ENCODE data around the gene NAA20.
A peak's percentile ranks its signal among the peaks of the same experiment; 100 is the strongest.

Gene NAA20, protein sequence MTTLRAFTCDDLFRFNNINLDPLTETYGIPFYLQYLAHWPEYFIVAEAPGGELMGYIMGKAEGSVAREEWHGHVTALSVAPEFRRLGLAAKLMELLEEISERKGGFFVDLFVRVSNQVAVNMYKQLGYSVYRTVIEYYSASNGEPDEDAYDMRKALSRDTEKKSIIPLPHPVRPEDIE

DNA sequence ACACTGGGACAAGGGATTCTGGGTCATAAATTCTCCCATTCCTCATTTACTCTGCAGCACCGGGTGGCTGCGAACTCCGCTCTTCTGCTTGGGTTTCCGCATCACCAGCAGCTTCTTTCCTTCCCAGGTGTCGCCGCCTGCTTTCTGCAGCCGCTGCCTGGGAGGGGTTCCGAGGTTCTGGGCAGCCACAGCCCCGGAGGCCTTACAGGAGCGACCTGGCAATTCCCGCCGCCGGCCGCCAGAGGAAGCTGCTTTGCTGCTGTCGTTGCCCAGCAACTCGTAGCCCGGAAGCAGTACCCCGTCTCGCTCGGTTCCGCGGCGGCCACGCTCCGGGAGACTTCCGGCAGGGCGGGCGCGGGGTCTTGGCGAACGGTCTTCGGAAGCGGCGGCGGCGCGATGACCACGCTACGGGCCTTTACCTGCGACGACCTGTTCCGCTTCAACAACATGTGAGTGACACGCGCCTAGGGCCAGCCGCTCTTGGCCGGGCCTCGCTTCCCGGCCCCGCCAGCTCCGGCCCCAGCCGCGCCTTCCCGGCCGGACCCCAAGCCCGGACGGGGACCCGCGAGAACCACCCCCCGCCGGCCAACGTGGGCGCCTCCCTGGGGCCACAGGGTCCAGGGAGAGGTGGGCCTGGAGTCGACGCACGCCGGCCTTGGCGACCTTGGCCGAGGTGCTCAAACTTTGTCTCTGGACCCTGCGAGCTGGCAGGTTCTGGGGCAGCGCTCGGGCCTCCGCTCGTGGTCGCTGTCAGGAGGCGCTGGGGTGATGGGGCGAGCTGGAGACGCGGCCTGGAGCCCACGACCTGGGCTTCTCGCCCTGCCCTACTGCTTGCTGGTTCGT, at the start of gene NAA20:
Gene NAA20, plus strand, starts transcription at position 362 of the 843 bp plus-strand sequence. Its CDS starts 35 bp downstream, at position 397.
- peak; percentile 73 for DNase-seq (ENCODE audit: low read depth)

DNA sequence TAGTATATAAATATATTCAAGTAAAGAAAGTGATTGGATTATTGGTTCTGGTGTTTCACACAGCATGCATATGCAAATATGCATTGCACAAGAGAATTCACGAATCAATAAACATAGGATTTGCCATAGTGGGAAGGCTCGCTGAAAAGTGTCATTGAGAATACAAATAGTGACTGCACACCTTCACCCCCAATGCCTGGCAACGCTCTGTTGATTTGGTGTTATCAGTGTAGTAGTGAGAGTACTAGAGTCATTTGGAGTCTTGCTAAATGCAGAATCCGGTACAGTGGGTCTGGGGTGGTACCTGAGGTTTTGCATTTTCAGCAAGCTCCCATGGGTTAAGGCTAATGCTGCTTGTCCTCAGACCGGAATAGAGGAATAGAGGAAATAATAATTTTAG, 49.7 kb upstream of the NAA20 start:
- DNase-seq (ENCODE audit: low read depth), result no peak

DNA sequence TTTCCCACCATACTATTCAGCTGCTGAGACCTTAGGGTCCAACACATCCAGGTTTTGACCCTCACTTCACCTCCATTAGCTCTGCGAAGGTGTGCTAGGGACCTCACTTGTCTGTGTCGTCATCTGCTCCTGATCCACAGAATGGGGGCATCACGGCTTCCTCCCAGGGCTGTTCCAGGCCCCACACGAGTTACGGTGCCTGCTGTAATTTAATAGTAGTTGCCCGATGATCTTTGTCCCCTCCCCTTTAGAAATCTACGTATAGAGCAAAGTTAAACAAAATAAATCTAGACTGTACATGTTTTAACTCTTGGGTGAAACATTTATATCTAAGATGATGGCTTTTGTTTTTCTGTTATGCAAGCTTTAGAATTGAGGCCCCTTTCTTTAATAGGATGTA, 49.1 kb upstream of the NAA20 start:
- DNase-seq (ENCODE audit: low read depth), result no peak

DNA sequence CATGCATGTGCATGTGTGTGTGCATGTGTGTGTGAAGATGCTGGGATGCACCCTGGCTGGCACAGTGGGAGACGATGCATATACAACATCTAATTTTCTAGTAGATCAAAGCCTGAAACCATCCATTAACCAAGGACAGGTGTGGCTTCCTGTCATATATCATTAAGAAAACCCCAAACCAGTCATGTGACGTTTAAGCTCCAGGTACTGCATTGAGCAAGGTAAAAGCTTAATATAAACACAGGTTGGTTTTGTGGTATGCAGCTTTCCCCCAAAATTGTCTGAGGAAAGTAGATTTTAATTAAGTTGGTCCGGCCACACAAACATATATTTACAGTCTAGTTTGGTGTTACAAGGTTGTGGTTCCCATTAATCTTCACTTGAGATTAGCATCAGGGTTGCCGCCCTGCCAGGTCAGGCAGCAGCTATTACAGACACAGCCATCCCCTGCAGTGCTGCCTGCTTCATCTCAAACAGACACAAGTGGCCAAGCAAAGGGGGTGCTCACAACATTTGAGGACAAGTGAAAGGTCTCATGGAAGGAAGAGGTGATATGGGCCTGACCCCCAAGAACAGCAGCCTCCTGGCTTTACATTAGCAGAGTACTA, 48.6 kb upstream of the NAA20 start:
- no peak for DNase-seq (ENCODE audit: low read depth)

DNA sequence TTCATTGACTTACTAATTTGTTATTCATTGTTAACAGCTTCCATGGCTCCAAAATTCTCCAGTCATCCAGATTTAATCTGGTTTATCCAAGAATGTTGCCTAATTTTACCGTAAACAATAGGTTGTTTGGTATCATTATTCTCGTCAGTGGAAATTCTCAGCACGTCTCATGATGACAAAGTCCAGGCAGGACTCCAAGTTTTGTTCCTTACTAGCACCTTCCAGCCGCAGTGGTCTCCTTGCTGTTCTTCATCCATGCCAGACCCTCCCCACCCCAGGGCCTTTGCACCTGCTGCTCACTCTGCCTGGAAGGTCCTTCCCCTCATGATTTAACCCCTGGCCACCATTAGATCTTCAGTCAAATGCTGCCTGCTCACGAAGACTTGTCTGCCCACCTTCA, 48.1 kb upstream of the NAA20 start:
- no peak for DNase-seq (ENCODE audit: low read depth)

DNA sequence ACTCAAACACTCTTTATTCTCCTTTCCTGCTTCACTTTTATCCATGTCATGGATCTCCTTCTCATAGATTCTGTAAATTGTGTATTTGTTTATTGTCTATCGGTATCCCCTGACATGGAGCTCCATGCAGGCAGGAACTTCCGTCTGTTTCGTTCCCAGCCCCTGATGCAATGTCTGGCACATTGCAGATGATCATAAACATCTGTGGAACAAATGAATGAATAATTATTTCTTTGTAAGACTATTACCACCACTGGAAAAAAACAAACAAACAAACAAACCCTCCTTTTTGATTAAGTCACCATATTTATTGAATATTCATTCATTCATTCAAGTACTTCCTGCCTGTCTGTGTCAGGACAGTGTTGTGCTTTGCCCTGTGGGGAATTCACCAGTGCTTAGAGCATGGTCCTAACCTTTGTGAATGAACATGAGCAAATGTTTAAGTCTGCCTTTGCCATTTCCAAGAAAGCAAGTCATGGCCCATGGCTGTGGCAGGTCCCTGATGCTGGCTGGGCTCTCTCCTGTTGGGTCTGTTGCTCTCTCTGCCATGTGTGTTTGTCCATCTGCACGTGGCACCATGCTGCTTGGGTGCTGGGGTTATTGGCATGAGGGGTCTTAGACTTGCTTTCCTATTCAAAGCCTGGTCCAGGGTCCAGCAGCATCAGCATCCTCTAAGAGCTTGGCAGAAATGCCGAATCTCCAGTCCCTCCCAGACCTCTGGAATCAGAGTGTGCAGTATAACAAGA, 47.5 kb upstream of the NAA20 start:
- DNase-seq (ENCODE audit: low read depth), result no peak

DNA sequence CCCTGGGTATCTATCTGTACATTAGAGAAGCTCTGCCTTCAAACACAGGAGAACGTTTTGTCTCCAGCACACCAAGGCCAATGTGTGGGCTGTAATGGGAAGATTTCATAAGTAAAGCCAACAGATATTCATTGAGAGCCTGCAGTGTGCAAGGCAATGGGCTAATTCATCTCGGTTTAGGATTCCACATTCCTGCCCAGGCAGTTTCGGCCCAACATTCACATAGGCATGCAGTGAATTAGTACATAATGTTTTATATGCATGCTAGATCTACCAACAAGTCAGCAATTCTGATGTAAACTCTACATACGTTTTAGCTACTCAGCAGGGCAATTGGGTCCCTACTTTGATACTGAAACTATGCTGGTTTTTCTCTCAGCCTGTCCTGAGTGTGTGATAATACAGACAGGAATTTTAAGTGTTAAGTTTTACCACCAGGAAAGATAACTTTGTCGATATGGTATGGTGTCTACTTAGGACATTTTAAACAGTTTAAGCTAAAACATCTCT, 46.9 kb upstream of the NAA20 start:
- DNase-seq (ENCODE audit: low read depth), result no peak

DNA sequence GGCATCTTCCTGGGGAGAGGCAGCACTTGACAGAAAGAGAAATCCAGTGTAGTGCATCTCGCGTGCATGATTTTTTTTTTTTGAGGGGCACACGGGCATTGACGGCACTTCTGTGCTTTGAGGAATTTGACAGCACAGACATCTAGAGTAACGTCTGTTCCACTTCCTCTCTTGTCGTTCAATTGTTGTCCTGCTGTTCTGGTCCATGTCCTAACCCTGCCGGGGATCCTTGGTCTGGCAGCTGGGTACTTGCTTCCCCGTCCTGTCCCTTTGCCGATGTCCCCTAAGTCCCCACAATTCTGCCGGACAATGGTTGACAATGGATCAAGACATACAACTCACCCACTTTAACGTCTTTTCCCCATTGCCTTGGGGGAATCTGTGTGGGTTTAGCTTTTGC, 46.0 kb upstream of the NAA20 start:
- no peak for DNase-seq (ENCODE audit: low read depth)

DNA sequence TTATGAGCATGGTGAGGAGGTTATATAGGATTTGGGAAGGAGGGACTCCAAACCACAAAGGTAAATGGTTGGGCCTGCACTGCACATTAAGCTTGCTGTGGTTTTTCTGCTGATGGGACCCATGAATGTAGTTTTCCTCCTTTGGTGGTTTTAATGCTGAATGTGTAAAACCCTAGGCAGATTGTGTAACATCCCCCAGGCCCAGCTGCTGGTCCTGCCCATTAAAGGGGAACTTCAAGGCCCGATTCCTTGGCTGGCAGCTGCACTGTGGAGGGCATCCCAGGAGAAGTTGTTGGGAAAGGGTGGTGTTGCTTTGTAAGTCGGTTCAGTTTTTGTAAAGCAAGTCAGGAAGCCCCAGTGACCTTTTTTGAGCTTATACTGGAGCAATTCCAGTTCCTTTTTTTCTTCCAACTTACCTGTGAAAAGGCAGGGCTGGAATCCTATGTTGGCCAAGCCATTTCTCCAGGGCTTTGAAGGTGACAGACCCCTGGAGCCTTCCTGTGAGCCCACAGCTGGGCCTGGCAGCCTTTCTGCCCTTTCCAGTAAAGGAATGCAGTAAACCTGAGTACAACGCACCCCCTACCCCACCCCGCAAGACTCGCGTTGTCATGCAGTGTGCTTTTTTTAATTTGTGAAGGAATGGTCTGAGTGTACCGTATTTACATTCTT, 43.1 kb upstream of the NAA20 start:
- no peak for DNase-seq (ENCODE audit: low read depth)

DNA sequence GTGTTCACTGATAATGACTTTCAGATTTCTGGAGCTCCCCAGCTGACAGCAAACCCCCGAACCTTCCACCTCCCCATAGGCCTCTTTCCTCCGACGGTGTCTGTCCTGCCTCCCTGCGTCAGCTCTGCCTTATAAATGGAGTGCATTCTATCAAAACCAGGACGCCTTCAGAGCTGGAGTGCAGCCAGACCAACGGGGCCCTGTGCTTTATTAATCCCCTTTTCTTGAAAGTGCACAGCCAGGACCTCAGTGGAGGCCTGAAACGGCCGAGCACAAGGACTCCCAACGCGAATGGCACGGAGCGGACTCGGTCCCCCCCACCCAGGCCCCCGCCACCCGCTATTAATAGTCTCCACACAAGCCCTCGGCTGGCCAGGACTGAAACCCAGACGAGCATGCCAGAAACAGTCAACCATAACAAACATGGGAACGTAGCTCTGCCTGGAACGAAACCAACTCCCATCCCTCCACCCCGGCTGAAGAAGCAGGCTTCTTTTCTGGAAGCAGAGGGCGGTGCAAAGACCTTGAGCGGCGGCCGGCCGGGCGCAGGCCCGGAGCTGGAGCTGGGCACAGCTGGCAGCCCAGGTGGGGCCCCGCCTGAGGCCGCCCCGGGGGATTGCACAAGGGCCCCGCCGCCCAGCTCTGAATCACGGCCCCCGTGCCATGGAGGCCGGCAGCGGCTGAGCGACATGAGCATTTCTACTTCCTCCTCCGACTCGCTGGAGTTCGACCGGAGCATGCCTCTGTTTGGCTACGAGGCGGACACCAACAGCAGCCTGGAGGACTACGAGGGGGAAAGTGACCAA, 42.3 kb upstream of the NAA20 start:
- peak; percentile 77 for DNase-seq (ENCODE audit: low read depth)

DNA sequence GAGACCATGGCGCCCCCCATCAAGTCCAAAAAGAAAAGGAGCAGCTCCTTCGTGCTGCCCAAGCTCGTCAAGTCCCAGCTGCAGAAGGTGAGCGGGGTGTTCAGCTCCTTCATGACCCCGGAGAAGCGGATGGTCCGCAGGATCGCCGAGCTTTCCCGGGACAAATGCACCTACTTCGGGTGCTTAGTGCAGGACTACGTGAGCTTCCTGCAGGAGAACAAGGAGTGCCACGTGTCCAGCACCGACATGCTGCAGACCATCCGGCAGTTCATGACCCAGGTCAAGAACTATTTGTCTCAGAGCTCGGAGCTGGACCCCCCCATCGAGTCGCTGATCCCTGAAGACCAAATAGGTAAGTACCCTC, 41.7 kb upstream of the NAA20 start:
- DNase-seq (ENCODE audit: low read depth), result no peak

DNA sequence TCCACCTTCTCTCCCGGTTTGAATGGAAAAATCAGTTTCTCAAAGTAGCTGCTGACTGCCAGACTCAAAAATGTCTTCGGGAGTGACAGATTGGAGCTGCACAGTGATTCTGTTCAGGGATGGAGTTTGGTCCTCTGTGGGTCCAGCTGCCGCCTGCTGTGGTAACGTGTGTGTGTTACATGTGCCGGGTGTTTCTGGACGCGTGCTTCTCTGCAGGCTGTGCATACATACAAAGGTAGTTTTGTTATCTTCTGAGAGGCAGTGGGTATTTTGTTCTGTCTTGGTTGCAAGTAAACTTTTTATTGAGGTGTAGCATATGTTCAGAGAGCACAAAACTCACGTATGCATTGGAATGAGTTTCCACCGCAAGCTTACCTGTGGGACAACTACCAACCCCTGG, 41.3 kb upstream of the NAA20 start:
- no peak for DNase-seq (ENCODE audit: low read depth)

DNA sequence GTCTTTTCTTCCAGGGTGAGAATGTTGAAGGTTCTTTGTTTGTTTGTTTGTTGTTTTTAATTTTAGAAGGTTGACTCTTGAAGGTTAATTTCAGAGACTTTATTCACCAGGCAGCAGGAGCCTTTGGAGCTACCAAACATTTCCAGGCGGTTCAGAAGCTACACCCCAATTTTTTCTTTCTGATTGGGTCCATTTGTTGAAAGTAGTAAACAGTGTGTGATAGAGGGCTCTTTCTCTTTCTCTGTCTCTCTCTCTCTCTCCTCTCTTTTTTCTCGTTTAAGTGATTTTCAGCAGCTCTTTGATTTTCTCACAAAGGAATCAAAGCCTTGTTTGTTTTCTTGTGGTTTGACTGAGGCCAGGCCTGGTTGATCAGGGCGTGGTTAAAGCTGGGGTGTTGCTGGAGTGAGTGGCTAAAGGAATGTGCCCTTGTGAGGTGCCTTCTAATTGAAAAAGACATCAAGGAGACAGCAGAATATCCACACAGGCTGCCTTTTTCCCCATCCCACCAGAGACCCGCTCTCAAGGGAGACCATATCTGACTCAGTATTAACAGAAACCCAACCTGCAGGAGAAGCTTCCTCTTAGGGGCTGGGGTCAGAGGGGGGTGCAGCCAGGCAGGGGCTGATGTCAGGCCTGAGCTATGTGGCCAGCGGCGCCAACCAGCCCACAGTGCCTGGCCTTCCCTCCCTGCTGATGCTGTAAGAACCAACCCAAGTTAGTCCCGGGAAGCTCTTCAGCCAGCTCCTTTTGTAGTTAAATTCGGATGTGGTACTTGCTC, 40.4 kb upstream of the NAA20 start:
- DNase-seq (ENCODE audit: low read depth), result peak; percentile 80

DNA sequence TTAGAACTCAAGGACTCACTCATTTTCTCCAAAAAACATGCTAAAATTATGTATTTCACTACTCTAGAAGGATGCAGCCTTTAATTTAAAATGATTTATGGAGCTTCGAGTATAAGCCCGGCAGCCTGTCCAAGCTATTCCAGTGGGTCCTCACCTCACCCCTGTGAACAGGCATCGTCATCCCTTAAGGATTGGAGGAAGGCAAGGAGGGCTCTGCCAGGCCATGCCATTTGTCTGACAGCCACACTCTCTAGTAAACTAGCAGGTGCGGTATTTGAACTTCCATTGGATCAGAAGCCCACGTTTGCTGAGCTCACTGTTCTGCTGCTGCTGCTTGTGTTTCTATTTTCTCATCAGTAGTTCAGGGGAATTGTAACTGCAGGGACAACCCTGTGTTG, 39.8 kb upstream of the NAA20 start:
- DNase-seq (ENCODE audit: low read depth), result no peak

DNA sequence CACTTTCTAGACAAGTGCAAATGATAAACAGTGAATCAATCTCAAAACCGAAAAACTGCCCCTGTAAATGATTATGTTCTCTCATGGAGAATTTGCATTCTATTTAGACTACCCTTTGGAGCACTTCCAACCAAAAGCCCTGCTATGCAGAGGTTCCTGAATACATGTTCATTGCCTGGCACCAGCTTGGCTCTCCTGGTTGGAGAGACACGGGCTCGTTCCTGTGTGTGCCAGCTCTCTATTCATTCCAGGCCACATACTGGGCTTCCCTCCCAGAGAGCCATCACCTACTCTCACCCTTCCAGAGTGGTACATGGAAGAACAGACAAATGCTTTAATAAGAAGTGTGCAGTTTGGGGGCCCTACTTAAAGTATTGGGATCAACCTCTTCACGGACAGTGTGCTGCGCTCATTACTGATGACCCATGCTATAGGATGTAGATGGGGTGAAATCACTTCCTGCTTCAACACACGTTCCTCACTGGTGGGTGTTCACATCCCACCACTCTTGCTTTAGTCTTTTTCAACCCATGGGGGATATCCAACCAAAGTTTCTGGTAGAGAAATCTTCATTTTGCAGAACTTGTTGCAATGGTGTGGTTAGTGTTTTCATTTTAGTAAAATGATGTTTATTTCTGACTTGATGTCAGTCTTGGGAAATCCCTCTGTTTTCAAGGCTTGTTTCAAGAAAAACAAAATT, 38.5 kb upstream of the NAA20 start:
- no peak for DNase-seq (ENCODE audit: low read depth)

DNA sequence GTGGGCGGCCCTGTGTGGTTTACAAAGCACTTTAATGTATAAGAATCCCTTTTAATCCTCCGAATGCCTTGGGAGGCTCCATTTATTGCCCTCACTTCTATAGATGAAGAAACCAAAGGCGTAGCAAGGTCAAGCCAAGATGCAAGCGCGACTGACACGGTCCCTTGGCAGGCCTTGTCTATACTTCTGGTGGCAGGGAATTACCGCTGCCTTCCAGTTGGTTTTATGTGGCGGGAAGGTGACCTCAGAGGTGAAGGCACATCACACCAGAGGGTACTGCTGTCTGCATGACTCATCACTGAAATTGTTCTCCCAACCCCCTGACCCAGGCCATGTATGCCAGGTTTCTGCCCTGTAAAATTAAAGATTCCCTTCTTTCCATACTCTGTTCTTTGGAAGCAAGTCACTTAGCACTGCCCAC, 36.1 kb upstream of the NAA20 start:
- no peak for DNase-seq (ENCODE audit: low read depth)

DNA sequence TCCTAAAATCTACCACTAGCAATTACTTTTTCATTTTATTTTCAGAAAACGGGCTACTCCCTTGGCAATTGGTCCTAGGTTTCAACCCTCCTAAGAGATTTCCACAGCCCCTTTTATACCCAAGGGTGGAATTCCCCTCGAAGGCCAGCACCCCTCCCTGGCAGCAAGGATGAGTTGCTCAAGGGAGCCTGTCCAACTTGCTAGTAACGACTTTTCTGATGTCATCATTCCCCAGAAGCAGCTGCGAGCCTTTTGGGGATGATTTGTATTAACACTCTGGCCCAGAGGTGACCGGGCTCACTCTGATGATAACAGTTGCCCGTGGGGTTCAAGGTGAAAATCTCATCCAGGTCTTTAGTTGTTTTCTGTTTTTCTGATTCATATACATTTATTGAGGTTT, 30.7 kb upstream of the NAA20 start:
- no peak for DNase-seq (ENCODE audit: low read depth)

DNA sequence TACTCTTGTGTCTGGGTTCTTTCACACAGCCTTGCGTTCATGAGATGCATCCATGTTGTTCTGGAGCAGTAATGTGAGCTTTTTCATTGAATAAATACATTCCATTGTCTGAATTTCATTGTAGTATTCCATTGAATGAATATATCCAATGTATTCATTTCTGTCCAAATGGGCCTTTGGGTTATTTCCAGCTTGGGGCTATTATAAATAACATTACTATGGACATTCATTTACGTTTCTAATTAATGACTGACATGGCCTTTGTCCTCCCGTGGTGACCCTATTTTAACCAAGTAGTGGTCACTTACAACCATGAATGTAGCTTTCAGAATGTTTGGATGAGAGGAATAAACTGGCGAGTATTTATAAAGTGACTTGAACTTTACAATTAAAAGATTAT, 30.1 kb upstream of the NAA20 start:
- no peak for DNase-seq (ENCODE audit: low read depth)

DNA sequence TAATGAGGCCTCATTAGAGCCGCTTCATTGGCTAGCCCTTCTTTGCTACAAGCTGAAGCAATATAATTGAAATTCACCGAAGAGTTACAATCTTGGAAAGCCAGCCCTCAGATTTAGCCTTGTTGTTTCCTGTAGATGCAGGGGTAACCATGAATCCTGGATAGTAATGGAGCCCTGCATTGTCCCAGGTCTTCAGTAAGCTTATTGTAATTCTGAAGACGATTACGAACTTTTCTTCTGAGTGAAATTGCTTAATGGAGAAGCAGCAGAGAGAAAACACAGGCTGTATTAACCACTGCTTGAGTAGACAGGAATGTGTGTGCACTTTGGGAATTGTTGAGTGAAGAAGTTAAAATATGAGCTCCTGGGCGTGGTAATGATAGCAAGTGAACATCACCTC, 26.3 kb upstream of the NAA20 start:
- no peak for DNase-seq (ENCODE audit: low read depth)

DNA sequence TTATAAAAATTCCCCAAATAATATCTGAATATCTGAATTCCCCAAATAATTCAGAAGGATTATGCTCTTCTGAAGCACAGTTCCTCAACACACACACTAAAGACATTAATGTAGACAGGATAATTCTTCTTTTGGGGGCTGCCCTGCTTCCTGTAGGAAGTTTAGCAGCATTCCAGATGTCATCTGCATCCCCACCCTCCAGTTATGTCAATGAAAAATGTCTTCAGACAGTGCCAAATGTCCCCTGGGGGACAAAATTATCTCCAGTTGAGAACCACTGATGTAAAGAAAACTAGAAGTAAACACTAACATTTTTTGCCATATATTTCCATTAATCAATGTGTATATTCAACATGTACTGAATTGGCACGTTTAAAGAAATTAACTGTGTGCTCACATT, 25.9 kb upstream of the NAA20 start:
- no peak for DNase-seq (ENCODE audit: low read depth)
